Retinal pigment epithelial cell (primary cell): Measurements from ENCODE around the gene WDR18.

Experiments
- DNase-seq: peaks from one replicate; pipeline ENCODE4 v3.0.0-alpha.2; 2010; ENCODE audit warnings: low read depth
- H3K4me3 ChIP-seq: 2 replicates; pipeline ENCODE4 v1.5.1; 2011; ENCODE audit warnings: mild to moderate bottlenecking, low read length, control low read depth, moderate library complexity
- TF ChIP-seq, protein P1 (sequence below): conservative IDR thresholded peaks from 2 replicates; pipeline ENCODE4 v1.5.1; 2011; ENCODE audit warnings: low read depth, low read length, control low read depth, inconsistent platforms

WDR18 gene

DNA sequence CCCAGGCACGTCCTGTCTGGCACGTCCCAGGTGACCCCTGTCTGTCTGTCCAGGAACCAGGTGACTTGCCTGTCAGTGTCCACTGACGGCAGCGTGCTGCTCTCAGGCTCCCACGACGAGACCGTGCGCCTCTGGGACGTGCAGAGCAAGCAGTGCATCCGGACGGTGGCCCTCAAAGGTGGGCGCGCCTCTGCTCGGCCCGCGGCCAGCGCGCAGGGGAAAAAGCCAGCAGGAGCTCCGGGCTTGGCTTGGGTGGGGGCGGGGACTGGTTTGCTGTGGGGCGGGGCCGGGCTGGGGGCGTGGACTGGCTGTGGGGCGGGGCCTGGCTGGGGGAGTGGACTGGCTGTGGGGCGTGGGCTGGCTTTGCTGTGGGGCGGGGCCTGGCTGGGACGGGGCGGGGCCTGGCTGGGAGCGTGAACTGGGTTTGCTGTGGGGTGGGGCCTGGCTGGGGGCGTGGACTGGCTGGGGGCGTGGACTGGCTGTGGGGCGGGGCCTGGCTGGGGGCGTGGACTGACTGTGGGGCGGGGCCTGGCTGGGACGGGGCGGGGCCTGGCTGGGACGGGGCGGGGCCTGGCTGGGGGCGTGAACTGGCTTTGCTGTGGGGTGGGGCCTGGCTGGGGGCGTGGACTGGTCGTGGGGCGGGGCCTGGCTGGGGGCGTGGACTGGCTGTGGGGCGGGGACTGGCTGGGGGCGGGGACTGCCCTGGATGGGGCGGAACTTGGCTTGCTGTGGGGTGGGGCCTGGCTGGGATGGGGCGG is 7.2 kb downstream of the WDR18 start:
- TF ChIP-seq, protein P1, sequence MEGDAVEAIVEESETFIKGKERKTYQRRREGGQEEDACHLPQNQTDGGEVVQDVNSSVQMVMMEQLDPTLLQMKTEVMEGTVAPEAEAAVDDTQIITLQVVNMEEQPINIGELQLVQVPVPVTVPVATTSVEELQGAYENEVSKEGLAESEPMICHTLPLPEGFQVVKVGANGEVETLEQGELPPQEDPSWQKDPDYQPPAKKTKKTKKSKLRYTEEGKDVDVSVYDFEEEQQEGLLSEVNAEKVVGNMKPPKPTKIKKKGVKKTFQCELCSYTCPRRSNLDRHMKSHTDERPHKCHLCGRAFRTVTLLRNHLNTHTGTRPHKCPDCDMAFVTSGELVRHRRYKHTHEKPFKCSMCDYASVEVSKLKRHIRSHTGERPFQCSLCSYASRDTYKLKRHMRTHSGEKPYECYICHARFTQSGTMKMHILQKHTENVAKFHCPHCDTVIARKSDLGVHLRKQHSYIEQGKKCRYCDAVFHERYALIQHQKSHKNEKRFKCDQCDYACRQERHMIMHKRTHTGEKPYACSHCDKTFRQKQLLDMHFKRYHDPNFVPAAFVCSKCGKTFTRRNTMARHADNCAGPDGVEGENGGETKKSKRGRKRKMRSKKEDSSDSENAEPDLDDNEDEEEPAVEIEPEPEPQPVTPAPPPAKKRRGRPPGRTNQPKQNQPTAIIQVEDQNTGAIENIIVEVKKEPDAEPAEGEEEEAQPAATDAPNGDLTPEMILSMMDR = no peak
- no peak overlapping the region for H3K4me3 ChIP-seq

GRCh38 chr19:991932-992669 is 8.0 kb downstream of the WDR18 start:
- DNase-seq = no peak
- TF ChIP-seq, protein P1 = no peak
- no peak overlapping the region for H3K4me3 ChIP-seq

More for the DNA sequence above, 7.2 kb downstream of the WDR18 start:
- no peak for DNase-seq

- TF ChIP-seq, protein P1 = no peak
- no peak overlapping the region for H3K4me3 ChIP-seq
- DNase-seq = no peak
Measured at GRCh38 chr19:992670-993055, 8.5 kb downstream of the WDR18 start.

DNA sequence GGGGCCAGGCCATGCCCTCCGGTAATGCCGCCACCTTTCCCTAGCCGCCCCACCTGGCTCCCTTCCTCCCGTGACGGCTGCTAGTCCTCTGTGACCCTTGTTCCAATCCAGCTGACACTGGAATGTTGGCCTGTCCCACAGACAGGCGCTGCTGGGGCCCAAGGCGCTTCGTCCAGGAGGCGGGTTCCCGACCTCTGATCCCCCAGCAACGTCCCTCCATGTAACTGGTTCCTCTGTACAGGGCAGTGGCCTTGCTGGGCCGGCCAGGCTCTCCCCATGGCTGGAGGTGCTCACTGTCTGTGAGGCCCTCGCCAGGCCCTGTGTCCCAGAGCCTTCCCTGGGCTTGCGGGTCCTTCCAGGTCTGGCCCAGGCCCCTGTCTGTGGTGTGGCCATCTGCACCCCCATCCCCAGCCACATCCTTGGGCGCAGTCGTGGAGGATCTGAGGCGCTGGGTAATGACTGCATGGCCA is 9.3 kb downstream of the WDR18 start:
- DNase-seq = no peak
- TF ChIP-seq, protein P1 = no peak
- H3K4me3 ChIP-seq = no peak overlapping the region

DNA sequence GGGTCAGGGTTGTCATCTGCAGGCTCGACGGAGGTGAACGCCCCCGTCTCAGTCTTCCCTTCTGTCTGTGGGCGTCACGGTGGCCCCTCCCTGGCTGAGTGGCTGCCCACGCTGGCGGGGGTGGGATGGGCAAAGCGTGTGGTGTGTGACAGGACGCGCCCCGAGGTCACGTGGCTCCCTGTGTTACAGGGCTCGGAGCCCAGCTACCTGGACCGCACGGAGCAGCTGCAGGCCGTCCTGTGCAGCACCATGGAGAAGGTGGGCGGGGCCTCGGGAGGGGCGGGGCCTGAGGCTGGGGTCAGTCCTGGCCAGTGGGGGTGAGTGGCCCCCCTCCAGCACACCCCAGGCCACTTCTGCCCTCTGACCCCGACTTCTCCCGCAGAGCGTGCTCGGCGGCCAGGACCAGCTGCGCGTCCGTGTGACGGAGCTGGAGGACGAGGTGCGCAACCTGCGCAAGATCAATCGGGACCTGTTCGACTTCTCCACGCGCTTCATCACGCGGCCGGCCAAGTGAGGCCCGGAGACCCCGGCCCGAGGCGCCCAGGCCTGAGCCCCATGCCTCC is 9.8 kb downstream of the WDR18 start:
- TF ChIP-seq, protein P1 = no peak
- no peak for DNase-seq
- no peak overlapping the region for H3K4me3 ChIP-seq

GRCh38 chr19:994516-994915 is 10.4 kb downstream of the WDR18 start:
- no peak overlapping the region for H3K4me3 ChIP-seq
- no peak for DNase-seq
- TF ChIP-seq, protein P1 = no peak
